ENCODE data around the gene CMTM7.
A peak's percentile ranks its signal among the peaks of the same experiment; 100 is the strongest.
"Not testable (repeated sequence)": the region's sequence is repeated elsewhere in the genome, so short reads cannot be mapped to it uniquely, and the experiment has no call there.

Gene CMTM7

DNA sequence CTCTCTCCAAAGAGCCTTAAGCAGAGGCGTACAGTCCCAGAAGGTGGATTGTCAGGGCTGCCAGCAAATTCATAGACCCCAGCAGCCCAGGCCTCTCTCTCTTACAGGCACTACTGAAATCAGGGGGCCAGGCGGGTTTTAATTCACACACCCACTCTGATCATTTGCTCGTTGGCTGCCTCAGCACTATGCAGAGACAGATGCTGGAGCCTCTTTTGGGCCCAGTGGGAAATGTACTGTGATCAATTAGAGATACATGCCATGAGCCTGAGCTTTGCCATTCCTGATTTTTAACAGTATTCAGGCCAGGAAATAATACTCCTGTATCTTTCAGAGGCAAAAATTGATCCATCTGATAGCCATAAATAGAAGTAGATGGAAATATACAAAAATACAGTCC is 58.0 kb downstream of the CMTM7 start:
- DNase-seq: no peak
- intact Hi-C loops (cut with DNase I): loop anchor here (10.0 kb wide), 1 partner anchor 165 kb away; no protein-coding TSS in a partner anchor

DNA sequence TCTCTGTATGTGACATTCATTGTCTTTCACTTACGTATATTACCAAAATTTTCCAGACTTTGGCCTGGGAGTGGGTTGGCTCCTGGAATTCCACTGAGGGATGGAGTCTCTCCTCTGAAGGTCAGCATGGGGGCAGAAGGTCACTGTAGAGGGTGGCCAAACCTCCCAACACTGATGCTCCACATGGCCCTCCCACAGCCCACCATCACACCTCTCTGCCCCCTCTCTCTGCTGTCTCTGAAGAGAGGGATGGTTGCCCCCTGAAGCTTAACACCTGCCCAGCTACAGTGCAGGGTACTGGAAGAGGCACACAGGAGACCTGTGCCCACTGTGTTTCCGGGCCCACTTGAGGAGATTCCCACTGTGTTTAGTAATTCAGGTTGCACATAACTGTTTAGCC is 58.8 kb downstream of the CMTM7 start:
- intact Hi-C loops (cut with DNase I): loop anchor here (10.0 kb wide), 1 partner anchor 166 kb away; no protein-coding TSS in a partner anchor
- no peak for DNase-seq

DNA sequence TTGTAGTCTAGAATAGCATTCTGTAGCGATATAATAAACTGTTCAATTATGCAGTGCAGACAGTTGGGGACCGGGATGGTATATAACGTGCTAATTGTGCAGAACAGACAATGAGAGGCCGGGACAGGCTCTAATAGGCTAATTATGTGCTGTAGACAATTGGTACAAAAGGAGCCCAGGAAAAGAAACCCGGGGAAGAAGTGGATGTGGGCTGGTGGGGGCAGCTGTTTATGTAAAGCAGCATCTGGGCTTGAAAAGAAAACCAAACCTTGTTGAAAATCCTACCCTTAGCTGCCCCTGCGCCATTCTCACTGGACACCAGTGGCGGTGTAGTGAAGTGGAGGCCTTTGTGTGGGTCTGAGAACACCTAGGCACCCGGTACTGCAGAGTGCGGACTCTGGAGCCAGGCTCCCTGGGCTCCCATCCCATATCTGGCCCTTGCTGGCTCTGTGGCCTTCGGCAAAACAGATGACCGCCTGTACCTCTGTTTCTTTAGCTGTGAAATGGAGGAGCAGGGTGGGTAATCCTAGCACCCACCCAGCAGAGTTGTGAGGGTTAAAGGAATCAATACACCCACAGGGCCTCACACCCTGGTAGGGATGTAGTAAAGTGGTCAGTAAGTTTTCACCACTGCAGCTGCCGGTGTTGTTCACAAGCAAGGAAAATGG is 59.5 kb downstream of the CMTM7 start:
- no peak for DNase-seq
- intact Hi-C loops (cut with DNase I): loop anchor here (10.0 kb wide), 1 partner anchor 166 kb away; no protein-coding TSS in a partner anchor

DNA sequence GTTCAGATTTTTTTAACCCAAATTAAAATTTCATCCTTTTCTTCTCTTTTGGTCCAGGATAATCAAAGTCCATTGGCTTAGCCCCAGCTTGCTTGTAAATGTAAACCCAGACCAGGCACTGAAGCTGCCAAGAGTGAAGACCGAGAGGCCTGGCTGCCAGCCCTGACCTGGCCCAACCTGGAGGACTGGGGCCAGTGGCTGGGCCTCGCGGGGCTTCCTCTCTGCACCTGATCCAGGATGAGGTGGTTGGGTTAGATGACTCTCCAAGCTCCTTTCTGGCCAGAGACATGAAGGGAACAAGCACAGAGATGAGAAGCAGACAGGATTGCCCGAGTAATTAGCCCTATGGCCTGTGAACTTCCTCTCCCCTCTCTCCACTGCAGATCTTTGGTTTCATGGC is 60.4 kb downstream of the CMTM7 start:
- DNase-seq: no peak
- intact Hi-C loops (cut with DNase I): loop anchor here (10.0 kb wide), 1 partner anchor 167 kb away; no protein-coding TSS in a partner anchor

DNA sequence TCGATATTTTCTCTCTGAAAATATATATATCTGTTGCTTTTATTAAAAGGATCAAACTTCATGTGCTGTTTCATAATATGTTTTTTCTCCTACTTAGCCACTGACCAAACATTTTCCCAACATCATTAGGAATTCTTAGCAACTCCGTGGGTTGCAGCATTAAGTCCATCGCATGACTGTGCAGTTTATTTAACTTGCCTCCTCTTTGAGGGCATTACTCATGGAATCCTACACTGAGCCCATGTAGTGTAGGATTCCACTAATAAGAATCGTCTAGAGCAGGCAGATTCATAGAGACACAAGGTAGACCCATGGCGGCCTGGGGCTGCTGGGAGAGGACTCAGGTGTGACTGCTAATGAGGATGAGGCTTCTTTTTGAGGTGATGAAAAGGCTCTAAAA is 61.7 kb downstream of the CMTM7 start:
- intact Hi-C loops (cut with DNase I): loop anchor here (10.0 kb wide), 1 partner anchor 169 kb away; no protein-coding TSS in a partner anchor
- DNase-seq: peak in 2 of 42 donors; percentile 10 to 22

DNA sequence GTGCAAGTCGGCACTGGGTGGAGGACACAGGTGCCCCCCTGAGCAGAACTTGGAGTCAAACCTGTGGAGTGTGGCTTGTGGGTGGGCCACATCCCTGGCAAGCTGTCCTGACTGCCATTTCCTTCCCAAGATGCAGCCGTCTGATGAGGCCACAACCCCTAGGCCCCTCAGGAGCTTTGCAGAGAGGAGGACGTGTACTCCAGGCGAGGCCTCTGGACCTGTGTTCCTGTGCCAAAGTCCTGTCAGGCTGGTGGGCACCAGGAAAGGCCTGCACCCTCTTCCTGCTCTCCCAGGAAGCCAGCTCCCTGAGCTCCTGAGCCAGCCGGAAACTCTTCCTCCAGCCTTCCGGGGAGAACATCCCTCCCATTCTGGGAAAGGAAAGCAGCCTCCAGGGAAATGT is 62.5 kb downstream of the CMTM7 start:
- DNase-seq: peak in 2 of 42 donors; percentile 22 to 27
- intact Hi-C loops (cut with DNase I): loop anchor here (10.0 kb wide), 1 partner anchor 169 kb away; no protein-coding TSS in a partner anchor

DNA sequence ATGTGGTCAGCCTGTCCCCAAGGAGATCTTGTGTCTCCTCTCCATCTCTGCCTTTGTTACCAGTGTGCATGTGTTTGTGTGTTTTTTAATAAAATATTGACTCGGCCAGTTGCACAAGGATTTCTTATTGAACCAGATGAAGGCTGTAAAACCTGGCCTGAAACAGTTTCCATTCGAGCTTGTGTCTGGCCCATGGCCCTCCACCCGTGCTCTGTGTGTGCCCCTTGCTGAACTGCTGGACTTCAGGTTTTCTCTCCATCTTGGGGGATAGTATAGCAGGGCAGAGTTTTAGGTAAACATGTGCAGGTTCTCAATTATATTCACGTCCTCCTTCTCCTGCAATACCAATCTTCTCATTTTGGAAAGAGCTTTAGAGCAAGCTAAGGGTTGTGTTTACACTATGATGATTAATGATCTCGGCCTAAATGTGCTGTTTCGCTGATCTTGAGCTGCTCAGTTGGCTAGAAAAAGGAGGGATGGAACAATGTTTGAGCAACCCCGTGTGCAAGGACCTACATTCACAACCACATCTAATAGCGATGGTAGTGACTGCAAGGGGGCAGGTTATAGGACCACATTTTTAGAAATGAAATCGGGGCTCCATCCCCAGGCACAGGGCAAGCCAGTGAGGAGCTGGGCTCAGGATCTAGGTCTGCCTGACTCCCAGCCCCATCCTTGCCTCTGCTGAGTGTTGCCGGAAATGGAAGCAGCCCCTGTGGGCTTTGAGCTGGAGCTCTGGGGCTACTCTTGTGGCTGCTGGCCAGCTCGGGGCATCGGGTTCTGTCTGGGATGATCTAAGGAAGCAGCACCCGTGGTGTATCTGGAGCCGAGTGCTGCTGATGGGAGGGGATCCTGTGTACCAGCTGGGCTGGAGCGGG is 63.3 kb downstream of the CMTM7 start:
- peak in 3 of 42 donors; percentile 5 to 28 (median 28) for DNase-seq
- intact Hi-C loops (cut with DNase I): loop anchor here (10.0 kb wide), 1 partner anchor 170 kb away; no protein-coding TSS in a partner anchor

DNA sequence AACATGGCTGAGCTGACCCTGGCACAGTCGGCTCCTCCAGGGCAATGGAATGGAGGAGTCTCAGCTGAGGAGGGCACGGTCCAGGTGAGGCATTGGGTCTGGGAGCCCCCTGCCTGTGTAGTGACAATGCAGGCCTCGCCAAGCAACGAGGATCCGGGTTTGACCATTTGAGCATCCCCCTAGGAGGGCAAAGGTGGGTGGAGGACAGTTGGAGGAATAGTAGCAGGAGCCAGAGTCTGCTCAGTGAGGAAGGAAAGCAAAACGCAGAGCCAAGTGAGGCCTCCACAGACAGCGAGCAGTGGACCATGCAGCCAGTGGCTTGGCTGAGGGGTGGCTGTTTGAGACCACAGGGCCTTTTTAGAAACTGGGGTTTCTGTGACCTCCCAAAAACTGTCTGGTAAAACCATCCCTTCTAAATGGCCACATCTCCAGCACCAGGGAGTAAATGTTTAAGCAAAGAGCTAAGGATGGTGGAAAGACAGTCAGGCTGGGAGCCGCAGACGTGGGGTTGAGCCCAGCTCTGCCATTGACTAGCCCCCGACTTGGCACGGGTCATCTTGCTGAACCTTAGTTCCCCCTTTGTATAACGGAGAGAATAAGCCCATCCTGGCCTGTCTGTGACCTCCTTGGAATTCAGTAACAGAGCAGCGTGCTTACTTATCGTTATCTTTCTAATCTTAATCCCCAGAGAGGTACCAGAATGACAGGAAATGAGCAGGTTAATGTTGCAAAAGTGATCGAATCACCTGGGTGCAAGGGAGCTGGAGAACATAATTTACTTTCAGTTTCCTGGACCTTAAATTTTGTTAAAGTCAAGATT is 64.2 kb downstream of the CMTM7 start:
- peak in 2 of 42 donors; percentile 21 to 31 for DNase-seq
- intact Hi-C loops (cut with DNase I): loop anchor here (10.0 kb wide), 1 partner anchor 171 kb away; no protein-coding TSS in a partner anchor

DNA sequence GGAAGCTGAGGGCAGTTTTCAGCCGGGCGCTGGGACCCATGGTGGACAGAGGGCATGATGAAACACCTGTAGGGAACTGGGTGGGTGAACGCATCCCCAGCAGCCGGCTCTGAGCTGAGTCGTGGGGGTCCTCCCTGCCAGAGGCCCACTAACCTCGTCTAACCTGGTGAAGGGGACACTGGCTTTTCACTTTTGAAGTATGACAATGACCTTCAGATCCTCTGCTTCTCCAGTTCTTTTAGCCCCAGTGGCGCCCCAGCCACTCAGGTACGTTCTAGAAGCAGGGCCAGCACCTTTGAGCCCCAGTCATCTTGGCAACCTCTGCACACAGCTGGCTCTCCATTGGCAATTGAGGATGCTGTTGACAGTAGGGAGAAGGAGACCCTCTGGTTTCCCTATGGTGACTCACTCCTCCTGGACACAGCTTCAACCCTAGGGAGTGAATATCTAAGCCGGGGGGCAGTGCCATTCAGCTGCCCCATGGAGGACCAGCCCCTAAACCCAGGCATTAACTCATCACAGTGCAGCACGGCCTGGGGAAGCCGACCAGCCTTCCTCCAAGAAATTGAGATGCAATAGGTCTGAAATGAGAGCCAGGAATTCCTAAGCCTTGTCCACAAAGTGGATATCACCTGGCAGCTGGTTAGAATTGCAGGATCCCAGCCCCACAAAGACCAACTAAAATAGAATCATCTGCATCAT is 64.9 kb downstream of the CMTM7 start:
- peak in 2 of 42 donors; percentile 10 to 17 for DNase-seq
- intact Hi-C loops (cut with DNase I): loop anchor here (10.0 kb wide), 1 partner anchor 172 kb away; no protein-coding TSS in a partner anchor

DNA sequence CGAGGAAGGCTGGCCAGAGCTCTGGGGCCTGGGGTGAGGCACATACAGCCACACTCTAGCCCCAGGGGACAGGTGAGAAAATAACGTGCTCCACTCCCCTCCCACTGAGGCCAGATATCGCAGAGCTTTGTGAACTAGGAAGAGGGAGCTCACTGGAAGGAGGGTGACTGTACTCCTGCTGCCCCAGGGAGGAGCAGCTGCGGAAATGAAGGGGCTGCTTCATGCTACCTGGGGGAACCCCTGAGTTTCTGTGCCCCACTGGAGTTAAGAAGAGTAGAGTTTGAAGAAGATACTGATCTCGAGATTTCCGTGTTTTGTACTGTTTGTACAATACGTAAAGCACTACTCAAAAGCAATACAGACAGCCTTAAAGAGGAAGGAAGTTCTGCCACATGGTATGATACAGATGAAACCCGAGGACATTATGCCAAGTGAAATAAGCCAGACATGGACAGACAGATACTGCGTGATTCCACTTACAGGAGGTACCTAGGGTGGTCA is 66.4 kb downstream of the CMTM7 start:
- intact Hi-C loops (cut with DNase I): loop anchor here (10.0 kb wide), 1 partner anchor 173 kb away; no protein-coding TSS in a partner anchor

DNA sequence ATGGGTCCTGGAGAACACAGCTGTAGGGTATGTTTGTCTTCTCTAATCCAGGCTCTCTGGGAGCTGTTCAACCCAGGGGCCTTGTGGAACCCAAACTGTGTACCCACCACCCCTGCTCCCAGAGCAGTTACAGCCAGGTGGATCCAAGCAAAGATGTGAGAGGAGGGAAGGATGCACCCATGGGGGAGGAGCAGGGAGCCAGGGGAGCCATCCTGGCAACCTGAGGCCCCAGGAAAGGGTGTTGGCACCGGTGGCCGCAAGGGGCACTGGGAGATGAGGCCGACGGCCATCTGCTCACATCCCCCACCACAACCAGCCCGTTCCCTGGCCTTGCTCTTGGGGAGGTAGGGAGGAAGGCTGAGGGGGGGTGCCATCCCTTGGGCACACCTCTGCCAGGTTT is 67.8 kb downstream of the CMTM7 start:
- no peak for DNase-seq
- intact Hi-C loops (cut with DNase I): loop anchor here (10.0 kb wide), 1 partner anchor 175 kb away; no protein-coding TSS in a partner anchor

More for the DNA sequence above, 66.4 kb downstream of the CMTM7 start:
- peak in 1 of 42 donors; percentile 33 for DNase-seq

DNA sequence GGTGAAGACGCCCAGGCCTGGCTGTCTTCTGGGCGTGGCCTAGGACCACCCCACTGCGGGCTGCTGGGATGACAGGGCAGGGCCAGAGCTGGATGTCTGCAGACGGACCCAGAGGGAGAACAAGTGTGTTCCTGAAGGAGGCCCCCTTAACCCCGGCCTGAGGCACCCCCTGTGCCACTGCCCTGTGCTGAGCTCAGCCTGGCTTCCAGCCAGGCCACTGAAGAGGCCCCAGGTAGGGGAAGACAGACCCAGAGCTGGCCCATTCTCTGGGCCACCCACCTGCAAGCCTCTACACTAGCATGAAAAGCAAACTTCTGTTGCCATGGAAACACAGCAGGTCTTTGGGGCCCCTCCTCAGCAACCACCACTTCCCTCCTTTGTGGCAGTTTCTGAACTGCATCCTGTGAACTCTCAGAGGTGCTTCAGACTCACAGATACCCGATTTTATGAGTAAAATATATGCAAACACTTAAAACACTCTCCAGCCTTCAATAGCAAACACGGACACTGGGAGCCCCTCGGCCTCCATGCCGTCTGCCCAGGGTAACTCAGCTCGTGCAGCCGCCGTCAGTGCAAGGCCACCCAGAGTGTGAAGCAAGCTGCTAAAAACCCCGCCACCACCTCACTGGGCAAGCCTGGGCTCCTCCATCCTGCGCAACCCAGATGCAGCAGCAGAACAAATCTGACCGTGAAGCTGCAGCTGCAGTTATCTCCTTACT is 68.5 kb downstream of the CMTM7 start:
- peak in 1 of 42 donors; percentile 16 for DNase-seq
- intact Hi-C loops (cut with DNase I): loop anchor here (10.0 kb wide), 1 partner anchor 85 kb away; no protein-coding TSS in a partner anchor

DNA sequence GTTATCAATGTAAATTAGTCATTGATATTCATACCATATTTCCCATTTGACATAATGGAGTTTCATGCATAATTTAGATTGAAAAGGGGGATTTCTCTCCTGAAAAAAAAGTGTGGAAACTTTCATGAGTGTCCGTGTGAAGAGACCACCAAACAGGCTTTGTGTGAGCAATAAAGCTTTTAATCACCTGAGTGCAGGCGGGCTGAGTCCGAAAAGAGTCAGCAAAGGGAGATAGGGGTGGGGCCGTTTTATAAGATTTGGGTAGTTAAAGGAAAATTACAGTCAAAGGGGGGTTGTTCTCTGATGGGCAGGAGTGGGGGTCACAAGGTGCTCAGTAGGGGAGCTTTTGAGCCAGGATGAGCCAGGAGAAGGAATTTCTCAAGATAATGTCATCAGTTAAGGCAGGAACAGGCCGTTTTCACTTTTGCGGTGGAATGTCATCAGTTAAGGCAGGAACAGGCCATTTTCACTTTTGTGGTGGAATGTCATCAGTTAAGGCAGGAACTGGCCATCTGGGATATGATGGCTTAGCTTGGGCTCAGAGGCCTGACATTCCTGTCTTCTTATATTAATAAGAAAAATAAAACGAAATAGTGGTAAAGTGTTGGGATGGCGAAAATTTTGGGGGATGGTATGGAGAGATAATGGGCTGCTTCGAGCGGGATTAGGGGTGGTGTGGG is 69.3 kb downstream of the CMTM7 start:
- intact Hi-C loops (cut with DNase I): loop anchor here (10.0 kb wide), 1 partner anchor 86 kb away; no protein-coding TSS in a partner anchor
- DNase-seq: peak in 1 of 42 donors; percentile 22

DNA sequence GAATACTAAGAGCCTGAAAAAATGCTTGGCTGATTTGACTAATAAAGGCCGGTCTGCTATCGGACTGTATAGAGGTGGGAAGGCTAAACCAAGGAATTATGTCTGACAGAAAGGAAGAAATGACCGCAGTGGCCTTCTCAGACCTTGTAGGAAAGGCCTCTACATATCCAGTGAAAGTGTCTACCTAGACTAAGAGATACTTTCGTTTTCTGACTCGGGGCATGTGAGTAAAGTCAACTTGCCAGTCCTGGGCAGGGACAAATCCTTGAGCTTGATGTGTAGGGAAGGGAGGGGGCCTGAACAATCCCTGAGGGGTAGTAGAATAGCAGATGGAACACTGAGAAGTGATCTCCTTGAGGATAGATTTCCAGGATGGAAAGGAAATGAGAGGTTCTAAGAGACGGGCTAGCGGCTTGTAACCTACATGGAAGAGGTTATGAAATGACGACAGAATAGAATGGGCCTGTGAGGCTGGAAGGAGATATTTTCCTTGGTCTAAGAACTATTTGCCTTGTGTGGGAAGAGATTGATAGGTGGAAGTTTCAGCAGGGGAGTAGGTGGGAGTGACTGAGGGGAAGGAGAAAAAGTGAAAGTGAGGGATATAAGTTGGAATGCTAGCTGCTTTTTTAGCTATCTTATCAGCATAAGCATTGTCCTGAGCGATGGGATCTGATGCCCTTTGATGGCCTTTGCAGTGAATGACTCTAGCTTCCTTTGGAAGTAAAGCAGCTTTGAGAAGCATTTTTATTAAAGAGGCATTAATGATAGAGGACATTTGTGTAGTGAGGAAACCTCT is 70.7 kb downstream of the CMTM7 start:
- intact Hi-C loops (cut with DNase I): loop anchor here (10.0 kb wide), 1 partner anchor 88 kb away; no protein-coding TSS in a partner anchor
- DNase-seq: peak in 1 of 42 donors; percentile 7

DNA sequence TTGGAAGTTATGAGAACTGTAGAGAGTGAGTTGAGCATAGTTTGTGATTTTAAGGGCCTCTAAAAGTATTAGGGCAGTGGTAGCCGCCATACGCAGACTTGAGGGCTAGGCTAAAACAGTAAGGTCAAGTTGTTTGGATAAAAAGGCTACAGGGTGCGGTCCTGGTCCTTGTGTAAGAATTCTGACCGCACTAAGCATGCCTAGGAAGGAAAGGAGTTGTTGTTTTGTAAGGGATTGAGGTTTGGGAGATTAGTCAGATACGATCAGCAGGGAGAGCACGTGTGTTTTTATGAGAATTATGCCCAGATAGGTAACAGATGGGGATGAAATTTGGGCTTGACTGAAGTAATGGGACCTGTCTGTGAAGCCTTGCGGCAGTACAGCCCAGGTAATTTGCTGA is 71.8 kb downstream of the CMTM7 start:
- intact Hi-C loops (cut with DNase I): loop anchor here (10.0 kb wide), 1 partner anchor 89 kb away; no protein-coding TSS in a partner anchor
- DNase-seq: not testable (repeated sequence)

Data from head of caudate nucleus (tissue), 42 donors.